ENCODE results near the gene SCTR. TPM values are rescaled to one million over a fixed set of nuclear protein-coding genes. Genes with fewer than 3 reads are reported as not detected.
A peak's percentile ranks its signal among the peaks of the same experiment; 100 is the strongest.

SCTR gene
- total and polyA plus RNA-seq, 2 of the 13 experiments (the other 11 are each of a cell fraction or from before 2014, with no cell fraction given), result not detected

- TF ChIP-seq ZNF598 (CRISPR knock-in tag; IDR thresholded peaks at IDR 0.05; ENCODE audit: borderline replicate concordance), result 0 out of 2 replicates have a peak, but pooled peaks have one; percentile 39
- TF ChIP-seq ZNF777 (CRISPR knock-in tag; IDR thresholded peaks at IDR 0.05), result no peak
- no peak for TF ChIP-seq ZBTB2 (CRISPR knock-in tag; IDR thresholded peaks at IDR 0.05; ENCODE audit: low read depth)
- TF ChIP-seq TRAFD1 (CRISPR knock-in tag; IDR thresholded peaks at IDR 0.05; ENCODE audit: borderline replicate concordance), result no peak
- TF ChIP-seq ZNF292 (CRISPR knock-in tag; IDR thresholded peaks at IDR 0.05; ENCODE audit: borderline replicate concordance, low read depth), result no peak
- TF ChIP-seq ZNF460 (CRISPR knock-in tag; IDR thresholded peaks at IDR 0.05; ENCODE audit: borderline replicate concordance), result no peak
- no peak for TF ChIP-seq HIVEP1 (CRISPR knock-in tag; IDR thresholded peaks at IDR 0.05)
- 0 out of 2 replicates have a peak, but pooled peaks have one; percentile 32 for TF ChIP-seq ZC3H13 (CRISPR knock-in tag; IDR thresholded peaks at IDR 0.05)
- TF ChIP-seq CTCF (CRISPR knock-in tag; IDR thresholded peaks at IDR 0.05), result peak; percentile 96
- TF ChIP-seq ZNF784 (CRISPR knock-in tag; IDR thresholded peaks at IDR 0.05; ENCODE audit: borderline replicate concordance), result 0 out of 2 replicates have a peak, but pooled peaks have one; percentile 31
- TF ChIP-seq SP2 (CRISPR knock-in tag; IDR thresholded peaks at IDR 0.05), result no peak
- no peak for TF ChIP-seq ZNF138 (CRISPR knock-in tag; IDR thresholded peaks at IDR 0.05; ENCODE audit: low read depth)
- TF ChIP-seq TP53 (CRISPR knock-in tag; conservative IDR thresholded peaks at IDR 0.05), result no peak
- TF ChIP-seq ZNF576 (CRISPR knock-in tag; IDR thresholded peaks at IDR 0.05), result no peak
- TF ChIP-seq ZNF12 (CRISPR knock-in tag; IDR thresholded peaks at IDR 0.05), result no peak
- TF ChIP-seq NBN (conservative IDR thresholded peaks at IDR 0.05), result no peak
- TF ChIP-seq ATF7-NPFF (CRISPR knock-in tag; IDR thresholded peaks at IDR 0.05; ENCODE audit: low read depth), result peak; percentile 52; the same call in 1 of the 2 replicates
- peak; percentile 18; the same call in 1 of the 2 replicates for TF ChIP-seq ELF3 (CRISPR knock-in tag; IDR thresholded peaks at IDR 0.05)
- no peak for TF ChIP-seq CHD4 (IDR thresholded peaks at IDR 0.05; ENCODE audit: borderline replicate concordance, low read length)
- no peak for TF ChIP-seq ZNF557 (CRISPR knock-in tag; IDR thresholded peaks at IDR 0.05)
- no peak for TF ChIP-seq ZBTB44 (CRISPR knock-in tag; IDR thresholded peaks at IDR 0.05)
These were observed 116.7 kb downstream of the SCTR start (continued) for GRCh38 chr2:119407430-119408220.
